Mucosa of stomach (tissue), 1 donor: ENCODE data around the gene PTOV1.

Source experiments
- H3K27me3 ChIP-seq: one replicate; pipeline ENCODE4 v1.7.0; 2013; ENCODE audit warnings: mild to moderate bottlenecking, low read length; ENCODE audit not compliant: control insufficient read depth, insufficient read depth
- H3K36me3 ChIP-seq: one replicate; pipeline ENCODE4 v1.7.0; 2013; ENCODE audit warnings: low read length; ENCODE audit not compliant: control insufficient read depth, insufficient read depth
- H3K4me1 ChIP-seq: one replicate; pipeline ENCODE4 v1.7.0; 2013; ENCODE audit warnings: mild to moderate bottlenecking, low read length; ENCODE audit not compliant: control insufficient read depth, insufficient read depth
- H3K4me3 ChIP-seq: one replicate; pipeline ENCODE4 v1.7.0; 2013; ENCODE audit warnings: low read length
- H3K9ac ChIP-seq: one replicate; pipeline ENCODE4 v1.7.0; 2013; ENCODE audit warnings: mild to moderate bottlenecking, low read length, moderate library complexity
- H3K9me3 ChIP-seq: one replicate; pipeline ENCODE4 v1.7.0; 2013; ENCODE audit warnings: mild to moderate bottlenecking, low read length, moderate library complexity; ENCODE audit not compliant: control insufficient read depth
- donor health status: Pancreatic carcinoma.

The PTOV1 gene

GRCh38 chr19:49837425-49837824 lies 13.5 kb upstream of the PTOV1 start:
- Histone ChIP-seq H3K9ac (no peak overlapping the region), H3K27me3 (no peaks in the 10 kb centered on the region), H3K36me3 (peaks cover 7% of the 10 kb centered on the region), H3K4me3 (no peak overlapping the region), H3K4me1 (no peaks in the 10 kb centered on the region), H3K9me3 (no peaks in the 10 kb centered on the region)

GRCh38 chr19:49838885-49839588 lies 11.9 kb upstream of the PTOV1 start:
- Histone ChIP-seq H3K4me1 (no peaks in the 10 kb centered on the region), H3K9me3 (no peaks in the 10 kb centered on the region), H3K9ac (no peak overlapping the region), H3K27me3 (no peaks in the 10 kb centered on the region), H3K4me3 (no peak overlapping the region), H3K36me3 (peaks cover 7% of the 10 kb centered on the region)

DNA sequence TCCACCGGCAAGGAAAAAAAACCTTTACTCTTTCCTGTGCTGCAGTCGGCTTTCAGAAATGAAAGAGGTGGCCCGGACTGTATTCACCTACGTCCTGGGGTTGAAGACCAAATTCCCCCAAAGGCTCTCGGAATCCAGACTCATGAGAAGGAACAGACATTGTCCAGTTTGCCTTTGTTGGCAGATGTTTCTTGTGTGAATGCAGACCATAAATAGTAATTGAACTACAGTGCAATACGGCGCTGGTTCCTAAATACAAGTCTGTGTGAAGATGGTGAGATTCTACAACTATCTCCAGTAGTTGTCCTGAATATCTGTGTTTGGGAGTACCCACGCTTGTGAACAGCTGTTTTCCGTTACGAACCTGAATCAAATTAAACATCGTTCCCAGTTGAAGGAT lies 11.2 kb upstream of the PTOV1 start:
- no peaks in the 10 kb centered on the region for H3K9me3 ChIP-seq
- H3K27me3 ChIP-seq = no peaks in the 10 kb centered on the region
- no peaks in the 10 kb centered on the region for H3K4me1 ChIP-seq
- no peak overlapping the region for H3K9ac ChIP-seq
- H3K36me3 ChIP-seq = peaks cover 7% of the 10 kb centered on the region
- H3K4me3 ChIP-seq = no peak overlapping the region

GRCh38 chr19:49840321-49840720 lies 10.6 kb upstream of the PTOV1 start:
- no peak overlapping the region for H3K9ac ChIP-seq
- H3K9me3 ChIP-seq = no peaks in the 10 kb centered on the region
- no peaks in the 10 kb centered on the region for H3K4me1 ChIP-seq
- H3K27me3 ChIP-seq = no peaks in the 10 kb centered on the region
- no peak overlapping the region for H3K4me3 ChIP-seq
- peaks cover 7% of the 10 kb centered on the region for H3K36me3 ChIP-seq

GRCh38 chr19:49840736-49841249 lies 10.2 kb upstream of the PTOV1 start:
- Histone ChIP-seq H3K4me3 (no peak overlapping the region), H3K27me3 (no peaks in the 10 kb centered on the region), H3K9ac (no peak overlapping the region), H3K36me3 (peaks cover 7% of the 10 kb centered on the region), H3K9me3 (no peaks in the 10 kb centered on the region), H3K4me1 (no peaks in the 10 kb centered on the region)

DNA sequence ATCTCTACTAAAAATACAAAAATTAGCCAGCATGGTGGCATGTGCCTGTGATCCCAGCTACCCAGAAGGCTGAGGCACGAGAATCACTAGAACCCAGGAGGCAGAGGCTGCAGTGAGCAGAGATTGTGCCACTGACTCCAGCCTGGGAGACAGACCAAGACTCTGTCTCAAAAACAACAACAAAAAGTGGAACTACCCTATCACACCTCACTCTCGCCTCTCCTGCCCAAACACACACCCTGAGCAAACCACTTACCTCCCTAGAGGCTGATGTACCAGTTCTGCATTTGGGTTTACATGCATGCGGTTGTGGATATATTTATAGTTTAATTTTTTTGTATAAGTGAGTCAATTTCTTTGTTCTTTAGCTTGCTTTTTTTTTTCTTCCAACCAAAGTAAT lies 7.7 kb upstream of the PTOV1 start:
- H3K36me3 ChIP-seq = peaks cover 7% of the 10 kb centered on the region
- no peak overlapping the region for H3K4me3 ChIP-seq
- no peak overlapping the region for H3K9ac ChIP-seq
- no peaks in the 10 kb centered on the region for H3K27me3 ChIP-seq
- no peaks in the 10 kb centered on the region for H3K4me1 ChIP-seq
- no peaks in the 10 kb centered on the region for H3K9me3 ChIP-seq

GRCh38 chr19:49844138-49845095 lies 6.5 kb upstream of the PTOV1 start:
- peaks cover 4% of the 10 kb centered on the region for H3K36me3 ChIP-seq
- H3K9me3 ChIP-seq = no peaks in the 10 kb centered on the region
- H3K4me3 ChIP-seq = no peak overlapping the region
- H3K27me3 ChIP-seq = no peaks in the 10 kb centered on the region
- no peak overlapping the region for H3K9ac ChIP-seq
- no peaks in the 10 kb centered on the region for H3K4me1 ChIP-seq

GRCh38 chr19:49845414-49845813 lies 5.5 kb upstream of the PTOV1 start:
- Histone ChIP-seq H3K9ac (no peak overlapping the region), H3K27me3 (no peaks in the 10 kb centered on the region), H3K9me3 (no peaks in the 10 kb centered on the region), H3K4me1 (peaks cover 8% of the 10 kb centered on the region), H3K4me3 (no peak overlapping the region), H3K36me3 (no peaks in the 10 kb centered on the region)

- no peak overlapping the region for H3K9ac ChIP-seq
- H3K4me3 ChIP-seq = no peak overlapping the region
- H3K36me3 ChIP-seq = no peaks in the 10 kb centered on the region
- H3K9me3 ChIP-seq = no peaks in the 10 kb centered on the region
- H3K4me1 ChIP-seq = peaks cover 8% of the 10 kb centered on the region
- no peaks in the 10 kb centered on the region for H3K27me3 ChIP-seq
These were observed 4.6 kb upstream of the PTOV1 start for GRCh38 chr19:49846408-49846807.

- Histone ChIP-seq H3K9ac (no peak overlapping the region), H3K36me3 (no peaks in the 10 kb centered on the region), H3K4me1 (peaks cover 19% of the 10 kb centered on the region), H3K27me3 (no peaks in the 10 kb centered on the region), H3K4me3 (no peak overlapping the region), H3K9me3 (no peaks in the 10 kb centered on the region)
These were observed 2.9 kb upstream of the PTOV1 start for GRCh38 chr19:49847731-49848696.

DNA sequence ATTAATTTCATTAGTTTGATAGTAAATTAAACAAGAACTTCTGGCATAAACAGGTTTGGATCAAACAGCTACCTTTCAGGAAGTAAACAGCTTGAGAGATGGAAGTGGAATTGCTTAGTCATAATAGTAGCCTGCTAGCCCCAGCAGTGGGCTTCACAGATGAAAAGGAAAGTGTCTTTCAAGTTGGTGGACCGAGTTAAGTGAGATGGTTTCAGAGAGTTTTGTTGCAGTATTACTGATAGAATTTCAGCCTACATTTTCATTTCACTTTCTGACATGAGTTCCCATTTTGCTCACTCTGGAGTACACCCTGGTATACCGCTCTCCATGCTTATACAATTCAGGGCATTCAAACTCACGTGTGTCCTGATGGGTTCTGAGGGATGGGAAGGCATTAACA lies 2.0 kb upstream of the PTOV1 start:
- Histone ChIP-seq H3K4me3 (no peak overlapping the region), H3K9me3 (no peaks in the 10 kb centered on the region), H3K9ac (no peak overlapping the region), H3K4me1 (peaks cover 28% of the 10 kb centered on the region), H3K36me3 (no peaks in the 10 kb centered on the region), H3K27me3 (no peaks in the 10 kb centered on the region)
